ENCODE data around the gene GLYATL1B.
"Not testable (repeated sequence)": the region's sequence is repeated elsewhere in the genome, so short reads cannot be mapped to it uniquely, and the experiment has no call there.

The GLYATL1B gene

DNA sequence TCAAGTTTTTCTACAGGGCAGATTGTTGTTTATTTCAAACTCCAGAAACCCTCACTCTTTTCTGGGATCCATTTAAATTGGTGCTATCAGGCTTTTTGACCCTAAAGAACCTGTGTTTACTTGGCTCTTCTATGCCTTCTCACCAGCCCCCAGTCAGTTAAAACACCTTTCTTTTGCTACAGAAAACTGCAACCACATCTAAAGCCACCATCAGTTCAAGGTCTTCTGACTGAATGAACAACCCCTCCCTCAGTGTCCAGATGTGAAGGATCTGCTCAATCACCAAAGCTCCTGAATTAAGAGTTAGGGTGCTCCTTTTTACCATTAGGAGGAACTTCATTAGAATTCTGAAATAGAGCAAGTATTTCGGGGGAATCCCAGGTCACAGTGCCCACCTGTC, 7.0 kb upstream of the GLYATL1B start:
- no peaks in the 10 kb centered on the region for H3K4me1 ChIP-seq (ENCODE audit: insufficient read depth, low read length)
- no peaks in the 10 kb centered on the region for H3K9me3 ChIP-seq (ENCODE audit: control insufficient read depth, insufficient read depth, low read length)
- H3K9ac ChIP-seq (ENCODE audit: low read depth, low read length) = no peak overlapping the region
- no peaks in the 10 kb centered on the region for H3K36me3 ChIP-seq (ENCODE audit: insufficient read depth, low read length)

DNA sequence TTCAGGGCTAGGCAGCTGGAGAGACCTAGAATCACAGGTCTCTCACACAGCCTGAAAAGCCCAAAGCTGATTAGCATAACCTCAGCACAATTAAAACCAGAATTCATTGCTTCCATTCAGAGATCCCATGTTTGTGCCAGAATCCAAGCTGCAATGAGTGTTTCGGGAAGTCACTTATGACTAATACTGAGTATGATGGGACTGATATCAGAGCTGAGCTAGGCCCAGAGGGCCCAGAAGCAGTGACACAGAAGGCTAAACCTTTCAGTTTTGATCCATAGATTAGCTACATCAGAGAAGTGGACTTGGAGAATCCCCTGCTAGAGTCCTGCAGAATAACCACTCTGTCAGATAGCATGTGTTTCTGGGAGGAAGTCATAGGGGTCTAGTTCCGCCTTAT, 5.7 kb upstream of the GLYATL1B start:
- not testable (repeated sequence) for H3K36me3 ChIP-seq (ENCODE audit: insufficient read depth, low read length); H3K9ac ChIP-seq (ENCODE audit: low read depth, low read length); H3K4me1 ChIP-seq (ENCODE audit: insufficient read depth, low read length); H3K9me3 ChIP-seq (ENCODE audit: control insufficient read depth, insufficient read depth, low read length)

DNA sequence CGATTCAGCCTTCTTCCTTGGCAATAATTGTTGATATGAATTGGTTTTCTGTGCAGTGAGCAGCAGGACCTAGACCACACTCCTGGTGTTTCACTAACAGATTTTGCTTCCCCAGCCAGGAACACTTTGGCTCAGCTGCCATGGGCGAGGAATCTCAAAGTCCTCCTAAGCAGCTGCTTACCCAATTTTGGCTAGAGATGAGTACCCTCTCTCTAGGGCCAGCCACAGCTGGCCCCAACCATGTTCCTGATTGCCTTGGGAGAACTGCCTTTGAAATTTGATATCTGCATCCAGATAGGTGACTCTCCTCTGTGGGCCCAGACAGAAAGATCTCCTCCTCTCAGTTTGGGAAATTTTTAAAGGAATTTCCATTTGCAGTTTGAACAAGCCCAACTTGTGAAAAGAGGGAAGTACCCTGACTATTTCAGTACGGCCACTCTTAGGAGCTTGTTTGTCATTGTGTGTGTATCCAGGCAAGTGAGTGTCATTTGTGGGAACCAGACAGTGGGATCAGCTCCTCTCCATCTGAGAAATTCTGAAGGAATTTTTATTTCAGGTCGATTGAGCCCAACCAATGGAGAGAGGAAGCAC, 4.6 kb upstream of the GLYATL1B start:
- not testable (repeated sequence) for H3K9ac ChIP-seq (ENCODE audit: low read depth, low read length); H3K36me3 ChIP-seq (ENCODE audit: insufficient read depth, low read length); H3K9me3 ChIP-seq (ENCODE audit: control insufficient read depth, insufficient read depth, low read length); H3K4me1 ChIP-seq (ENCODE audit: insufficient read depth, low read length)

DNA sequence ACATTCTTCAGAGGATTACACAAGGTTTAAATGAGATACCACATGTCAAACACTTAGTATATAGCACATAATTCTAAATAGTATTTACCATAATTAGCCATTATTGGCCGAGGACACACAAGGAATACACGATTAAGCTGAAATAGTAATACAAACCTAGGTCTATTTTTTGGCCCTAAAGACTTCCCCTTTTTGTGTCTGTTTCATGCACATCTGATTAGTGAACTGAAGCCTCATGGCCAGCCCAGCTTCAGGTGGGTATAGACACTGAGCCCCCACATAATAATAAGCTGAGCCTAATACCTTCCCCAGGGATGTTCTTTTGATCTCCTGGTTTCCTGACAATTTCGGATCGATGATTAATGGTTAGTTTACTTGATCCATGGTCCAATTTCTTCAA, 2.1 kb downstream of the GLYATL1B start:
- Histone ChIP-seq H3K36me3 (ENCODE audit: insufficient read depth, low read length) (no peaks in the 10 kb centered on the region), H3K9me3 (ENCODE audit: control insufficient read depth, insufficient read depth, low read length) (no peaks in the 10 kb centered on the region), H3K9ac (ENCODE audit: low read depth, low read length) (no peak overlapping the region), H3K4me1 (ENCODE audit: insufficient read depth, low read length) (peaks cover 4% of the 10 kb centered on the region; the same call in 1 of the 2 replicates)

DNA sequence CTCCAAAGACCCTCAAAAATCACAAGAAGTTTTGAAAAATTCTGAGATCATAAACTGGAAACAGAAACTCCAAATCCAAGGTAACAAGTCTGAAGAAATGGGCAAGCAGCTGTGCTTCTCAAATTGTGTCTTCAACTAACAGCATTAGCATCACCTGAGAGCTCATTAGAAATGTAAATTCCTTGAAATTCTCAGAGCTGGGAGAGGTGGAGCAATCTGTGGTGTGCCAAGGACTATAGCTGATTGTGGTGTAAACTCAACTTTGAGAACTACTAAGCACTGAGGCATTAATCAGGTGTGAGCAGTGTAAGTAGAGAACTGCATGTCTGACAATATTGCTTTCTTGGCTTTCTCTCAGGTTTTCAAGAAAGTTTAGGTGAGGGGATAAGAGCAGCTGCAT, 7.5 kb downstream of the GLYATL1B start:
- not testable (repeated sequence) for H3K9ac ChIP-seq (ENCODE audit: low read depth, low read length); H3K9me3 ChIP-seq (ENCODE audit: control insufficient read depth, insufficient read depth, low read length); H3K36me3 ChIP-seq (ENCODE audit: insufficient read depth, low read length)
- H3K4me1 ChIP-seq (ENCODE audit: insufficient read depth, low read length) = peaks cover 10% of the 10 kb centered on the region; the same call in 1 of the 2 replicates

DNA sequence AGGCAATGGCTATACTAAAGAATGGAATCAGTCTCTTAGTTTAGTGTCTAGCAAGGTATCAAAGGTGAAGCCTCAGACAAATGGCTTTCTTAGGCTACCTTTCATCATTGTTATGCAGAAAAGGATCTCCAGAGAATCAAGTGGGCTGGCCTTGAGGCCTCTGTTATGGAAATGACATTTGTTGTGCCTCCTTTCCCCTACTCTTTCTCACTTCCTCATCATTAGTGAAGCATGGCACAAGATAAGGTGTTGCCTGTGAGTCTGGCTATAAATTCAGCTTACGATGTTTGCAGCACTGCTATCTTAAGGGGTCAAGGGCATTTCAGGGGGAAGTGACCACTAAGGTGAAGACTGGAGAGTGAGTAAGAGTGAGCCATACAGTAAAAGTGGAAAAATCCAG, 9.1 kb downstream of the GLYATL1B start:
- H3K4me1 ChIP-seq (ENCODE audit: insufficient read depth, low read length) = peaks cover 10% of the 10 kb centered on the region; the same call in 1 of the 2 replicates
- H3K9ac ChIP-seq (ENCODE audit: low read depth, low read length); H3K36me3 ChIP-seq (ENCODE audit: insufficient read depth, low read length); H3K9me3 ChIP-seq (ENCODE audit: control insufficient read depth, insufficient read depth, low read length): not testable (repeated sequence)

DNA sequence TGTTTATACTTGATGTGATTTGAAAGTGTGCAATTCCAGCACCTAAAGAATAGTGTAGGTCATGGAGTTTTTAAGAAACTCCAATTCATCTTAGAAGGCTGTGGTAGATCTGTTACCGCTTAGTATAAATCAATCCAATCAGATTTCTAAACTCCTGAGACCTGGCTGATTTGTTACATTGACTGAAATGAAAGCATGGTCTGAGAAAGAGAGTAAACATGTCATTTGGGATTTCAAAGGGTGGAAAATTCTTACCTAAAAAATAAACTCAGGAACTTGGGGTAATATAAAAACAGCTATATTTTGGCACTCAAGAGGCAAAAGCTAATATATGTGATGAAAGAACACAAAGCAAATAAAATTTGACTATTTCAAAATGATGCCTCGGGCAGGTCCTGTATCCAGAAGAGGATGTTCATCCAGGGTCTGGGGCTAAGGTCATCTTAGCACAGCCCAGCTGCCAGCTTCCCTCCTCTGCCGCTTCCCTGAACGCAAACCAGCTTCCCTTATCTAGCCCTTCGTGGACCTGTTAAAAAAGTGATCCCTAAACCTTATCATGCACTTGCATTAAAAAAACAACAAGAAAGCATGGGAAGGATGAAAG, 10.0 kb downstream of the GLYATL1B start:
- not testable (repeated sequence) for H3K36me3 ChIP-seq (ENCODE audit: insufficient read depth, low read length)

DNA sequence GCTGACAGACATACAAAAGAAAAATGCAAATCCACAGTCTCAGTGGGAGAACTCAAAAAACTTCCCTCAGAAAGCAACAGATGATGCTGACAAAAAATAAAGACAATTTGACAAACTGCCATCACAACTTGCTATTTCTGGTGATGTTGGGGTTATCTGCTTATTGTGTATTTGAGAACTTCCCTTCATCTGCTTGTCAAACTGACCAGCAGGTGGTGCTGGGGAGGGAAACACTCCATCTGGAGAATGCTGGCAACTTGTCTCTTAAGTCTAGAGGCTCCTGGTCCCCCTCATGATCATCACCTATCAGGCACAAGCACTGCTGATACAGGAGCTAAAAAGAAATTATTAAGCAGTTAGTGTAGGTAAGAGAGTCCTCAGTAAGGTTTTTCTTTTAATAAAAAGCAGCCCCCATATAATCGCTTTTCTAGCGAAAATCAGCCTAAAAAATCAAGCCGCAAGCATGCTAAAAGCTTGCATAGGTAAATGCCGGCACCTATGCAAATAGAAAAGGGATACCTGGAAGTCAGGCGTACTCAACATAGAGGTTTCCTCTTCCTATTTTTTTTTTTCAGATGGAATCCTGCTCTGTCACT, 11.1 kb downstream of the GLYATL1B start:
- no peak overlapping the region for H3K9ac ChIP-seq (ENCODE audit: low read depth, low read length)
- H3K9me3 ChIP-seq (ENCODE audit: control insufficient read depth, insufficient read depth, low read length) = no peaks in the 10 kb centered on the region
- H3K4me1 ChIP-seq (ENCODE audit: insufficient read depth, low read length) = peaks cover 10% of the 10 kb centered on the region; the same call in 1 of the 2 replicates
- no peaks in the 10 kb centered on the region for H3K36me3 ChIP-seq (ENCODE audit: insufficient read depth, low read length)

More for the DNA sequence above, 10.0 kb downstream of the GLYATL1B start:
- not testable (repeated sequence) for H3K9me3 ChIP-seq (ENCODE audit: control insufficient read depth, insufficient read depth, low read length); H3K9ac ChIP-seq (ENCODE audit: low read depth, low read length)
- H3K4me1 ChIP-seq (ENCODE audit: insufficient read depth, low read length) = peaks cover 10% of the 10 kb centered on the region; the same call in 1 of the 2 replicates

DNA sequence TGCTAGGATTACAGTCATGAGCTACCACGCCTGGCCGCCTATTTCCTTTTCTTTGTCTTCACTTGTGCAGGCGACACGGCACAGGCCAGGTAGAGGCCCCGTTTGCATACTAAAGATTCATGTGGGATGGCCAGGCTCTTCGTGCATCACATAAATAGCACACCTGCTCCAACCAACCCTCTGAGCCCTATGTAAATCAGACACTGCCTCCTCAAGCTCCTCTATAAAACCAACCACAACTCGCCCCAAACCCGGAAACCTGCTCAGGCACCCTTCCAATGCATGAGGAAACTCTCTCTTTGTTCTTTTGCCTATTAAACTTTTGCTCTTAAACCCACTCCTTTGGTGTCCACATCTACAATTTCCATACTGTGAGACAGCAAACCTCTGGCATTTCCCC, 11.8 kb downstream of the GLYATL1B start:
- H3K36me3 ChIP-seq (ENCODE audit: insufficient read depth, low read length); H3K9ac ChIP-seq (ENCODE audit: low read depth, low read length); H3K4me1 ChIP-seq (ENCODE audit: insufficient read depth, low read length); H3K9me3 ChIP-seq (ENCODE audit: control insufficient read depth, insufficient read depth, low read length): not testable (repeated sequence)

DNA sequence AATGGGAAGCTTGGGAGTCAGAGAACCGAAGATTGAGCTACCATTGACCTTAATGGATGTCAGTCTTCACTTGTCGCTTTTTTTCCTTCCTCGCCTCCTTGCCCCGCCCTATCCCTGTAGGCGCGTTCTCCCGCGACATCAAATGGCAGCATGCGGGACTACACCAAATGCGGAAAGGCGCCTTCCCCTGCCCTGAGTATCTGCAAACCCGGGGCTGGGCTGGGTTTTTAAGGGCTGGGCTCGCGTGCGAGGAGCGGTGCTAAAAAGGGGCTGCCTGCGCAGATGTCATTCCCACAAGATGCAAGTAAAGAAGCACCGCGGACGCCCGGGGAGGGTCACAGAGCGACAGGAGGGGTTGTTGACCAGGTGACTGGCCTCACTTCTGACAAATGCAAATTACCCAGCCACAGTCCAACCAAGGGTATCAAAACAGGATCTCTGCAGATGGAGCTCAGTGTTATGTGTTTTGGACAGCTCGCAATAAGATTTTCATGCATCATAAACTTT, 16.2 kb downstream of the GLYATL1B start:
- Histone ChIP-seq H3K36me3 (ENCODE audit: insufficient read depth, low read length) (no peaks in the 10 kb centered on the region), H3K9me3 (ENCODE audit: control insufficient read depth, insufficient read depth, low read length) (no peaks in the 10 kb centered on the region), H3K4me1 (ENCODE audit: insufficient read depth, low read length) (no peaks in the 10 kb centered on the region), H3K9ac (ENCODE audit: low read depth, low read length) (peak overlapping the region; percentile 47; the same call in 1 of the 2 replicates)

DNA sequence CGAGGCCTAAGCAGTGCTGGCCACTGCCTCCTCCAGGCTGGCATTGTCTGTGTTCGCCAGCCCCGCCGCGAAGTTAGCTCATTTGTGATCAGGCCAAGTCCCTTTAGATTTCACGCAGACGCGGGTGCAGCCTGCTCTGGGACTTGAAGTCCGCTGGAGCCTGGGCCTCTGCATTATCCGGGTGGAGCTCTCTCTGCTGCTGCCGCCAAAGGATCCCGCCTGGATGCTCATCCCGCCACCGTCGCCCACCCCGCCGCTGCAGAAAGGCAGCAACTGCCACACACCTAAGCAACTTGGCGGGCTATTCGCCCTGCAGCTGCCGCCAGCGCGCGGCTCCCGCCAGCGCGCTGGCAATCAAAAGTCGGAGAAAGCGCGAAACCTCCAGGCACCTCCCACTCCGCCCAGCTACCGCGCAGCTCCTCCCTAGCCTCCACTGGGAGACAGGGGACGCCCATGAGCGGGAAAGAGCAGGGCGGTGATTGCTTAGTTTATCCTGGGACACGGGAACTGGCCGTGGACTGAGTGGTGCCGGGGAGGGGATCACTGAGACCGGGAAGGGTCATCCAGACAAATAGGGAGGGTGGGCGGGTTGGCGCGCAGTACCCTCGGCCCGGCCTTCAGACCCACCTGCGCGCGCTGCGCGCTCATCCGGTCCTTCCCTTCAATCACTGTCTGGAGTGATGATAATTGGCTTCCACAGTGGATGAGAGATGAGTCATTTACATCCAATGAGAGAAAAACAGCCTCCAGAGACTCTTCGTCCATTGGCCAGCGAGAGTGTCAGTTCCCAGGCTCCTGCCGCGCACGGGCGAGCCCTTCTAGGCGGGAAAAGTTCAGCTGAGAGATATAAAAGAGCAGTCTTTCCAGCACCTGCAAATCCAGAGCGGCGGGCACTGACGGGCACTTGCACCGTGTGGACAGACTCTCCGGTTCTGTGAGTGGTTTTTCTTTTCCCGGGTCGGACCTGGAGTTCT, 20.5 kb downstream of the GLYATL1B start, which contains the start of gene FAM111B:
FAM111B (plus strand) TSS at position 875 of the 974 bp plus-strand sequence. CDS start 2,389 bp downstream, outside the sequence.
- H3K4me1 ChIP-seq (ENCODE audit: insufficient read depth, low read length) = peaks cover 3% of the 10 kb centered on the region; the same call in 1 of the 2 replicates
- no peaks in the 10 kb centered on the region for H3K9me3 ChIP-seq (ENCODE audit: control insufficient read depth, insufficient read depth, low read length)
- H3K36me3 ChIP-seq (ENCODE audit: insufficient read depth, low read length) = no peaks in the 10 kb centered on the region
- H3K9ac ChIP-seq (ENCODE audit: low read depth, low read length) = peak within 1 kb of the TSS; percentile 62

DNA sequence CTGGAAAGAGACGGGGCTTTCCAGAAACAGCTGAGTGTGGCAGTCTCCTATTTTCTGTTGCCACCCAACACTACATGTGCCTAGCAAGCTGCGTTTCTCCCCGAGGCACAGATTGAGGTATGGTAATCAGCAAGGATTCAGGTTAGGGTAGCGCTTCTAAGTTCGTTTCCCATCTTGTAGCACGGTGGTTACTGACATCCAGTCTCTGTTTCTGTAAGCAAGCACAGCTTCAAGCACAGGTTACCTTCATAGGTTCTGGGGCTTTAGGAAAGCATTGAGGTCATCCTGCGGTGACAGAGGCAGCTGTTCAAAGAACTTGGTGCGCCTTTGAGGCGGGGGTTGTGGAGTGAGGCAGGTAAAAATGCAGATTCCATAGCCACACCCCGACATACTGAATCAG, 21.6 kb downstream of the GLYATL1B start:
- not testable (repeated sequence) for H3K4me1 ChIP-seq (ENCODE audit: insufficient read depth, low read length); H3K9me3 ChIP-seq (ENCODE audit: control insufficient read depth, insufficient read depth, low read length); H3K36me3 ChIP-seq (ENCODE audit: insufficient read depth, low read length)
- peak overlapping the region; percentile 62; the same call in 1 of the 2 replicates for H3K9ac ChIP-seq (ENCODE audit: low read depth, low read length)

DNA sequence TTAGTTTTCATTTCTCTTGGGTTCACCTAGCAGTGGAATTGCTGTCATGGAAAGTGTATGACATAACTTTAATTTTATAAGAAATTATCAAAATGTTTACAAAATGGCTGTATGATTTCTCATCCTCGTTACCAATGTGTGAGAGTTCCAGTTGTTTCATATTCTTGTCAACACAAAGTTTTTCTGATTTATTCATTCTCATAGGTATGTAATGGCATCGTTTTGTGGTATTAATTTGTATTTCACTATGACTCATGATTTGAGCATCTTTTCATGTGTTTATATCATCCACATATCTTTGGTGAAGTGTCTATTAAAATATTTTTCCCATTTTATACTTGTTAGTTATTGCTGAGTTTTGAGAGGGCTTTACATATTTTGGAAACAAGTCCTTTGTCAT, 26.4 kb downstream of the GLYATL1B start:
- Histone ChIP-seq H3K4me1 (ENCODE audit: insufficient read depth, low read length) (peaks cover 3% of the 10 kb centered on the region; the same call in 1 of the 2 replicates), H3K36me3 (ENCODE audit: insufficient read depth, low read length) (no peaks in the 10 kb centered on the region), H3K9me3 (ENCODE audit: control insufficient read depth, insufficient read depth, low read length) (no peaks in the 10 kb centered on the region; the same call in 1 of the 2 replicates), H3K9ac (ENCODE audit: low read depth, low read length) (no peak overlapping the region)

DNA sequence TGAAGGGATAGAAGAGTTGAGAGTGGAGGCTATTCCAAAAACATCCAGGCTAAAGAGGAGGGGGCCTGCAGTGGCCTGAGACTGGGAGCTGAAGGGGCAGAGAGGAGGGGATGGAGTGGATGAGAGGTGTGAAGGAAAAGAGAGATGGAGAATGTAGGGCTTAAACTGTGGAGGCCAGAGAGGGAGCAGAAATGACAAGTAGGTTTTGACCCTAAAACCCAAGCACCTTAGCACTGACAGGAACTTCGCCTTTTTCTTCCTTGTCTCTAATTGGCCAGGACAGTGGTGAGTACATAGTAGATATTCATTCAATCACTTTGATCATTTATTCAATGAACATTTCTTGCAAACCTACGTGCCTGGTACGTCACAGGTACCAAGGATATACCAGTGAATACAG, 28.2 kb downstream of the GLYATL1B start:
- no peaks in the 10 kb centered on the region for H3K36me3 ChIP-seq (ENCODE audit: insufficient read depth, low read length)
- H3K9me3 ChIP-seq (ENCODE audit: control insufficient read depth, insufficient read depth, low read length) = peaks cover 8% of the 10 kb centered on the region
- H3K9ac ChIP-seq (ENCODE audit: low read depth, low read length) = no peak overlapping the region
- no peaks in the 10 kb centered on the region for H3K4me1 ChIP-seq (ENCODE audit: insufficient read depth, low read length)

Measured in ES-I3 (cell line).